ENCODE measurements around the gene RNF19B.

The RNF19B gene

GRCh38 chr1:32900371-32900955, 64.1 kb downstream of the RNF19B start:
- DNase-seq (ENCODE audit: low spot score) = no peak

GRCh38 chr1:32899586-32900296, 64.9 kb downstream of the RNF19B start:
- DNase-seq (ENCODE audit: low spot score) = no peak

GRCh38 chr1:32898958-32899357, 65.7 kb downstream of the RNF19B start:
- no peak for DNase-seq (ENCODE audit: low spot score)

- no peak for DNase-seq (ENCODE audit: low spot score)
These were observed 66.6 kb downstream of the RNF19B start for GRCh38 chr1:32898056-32898455.

DNA sequence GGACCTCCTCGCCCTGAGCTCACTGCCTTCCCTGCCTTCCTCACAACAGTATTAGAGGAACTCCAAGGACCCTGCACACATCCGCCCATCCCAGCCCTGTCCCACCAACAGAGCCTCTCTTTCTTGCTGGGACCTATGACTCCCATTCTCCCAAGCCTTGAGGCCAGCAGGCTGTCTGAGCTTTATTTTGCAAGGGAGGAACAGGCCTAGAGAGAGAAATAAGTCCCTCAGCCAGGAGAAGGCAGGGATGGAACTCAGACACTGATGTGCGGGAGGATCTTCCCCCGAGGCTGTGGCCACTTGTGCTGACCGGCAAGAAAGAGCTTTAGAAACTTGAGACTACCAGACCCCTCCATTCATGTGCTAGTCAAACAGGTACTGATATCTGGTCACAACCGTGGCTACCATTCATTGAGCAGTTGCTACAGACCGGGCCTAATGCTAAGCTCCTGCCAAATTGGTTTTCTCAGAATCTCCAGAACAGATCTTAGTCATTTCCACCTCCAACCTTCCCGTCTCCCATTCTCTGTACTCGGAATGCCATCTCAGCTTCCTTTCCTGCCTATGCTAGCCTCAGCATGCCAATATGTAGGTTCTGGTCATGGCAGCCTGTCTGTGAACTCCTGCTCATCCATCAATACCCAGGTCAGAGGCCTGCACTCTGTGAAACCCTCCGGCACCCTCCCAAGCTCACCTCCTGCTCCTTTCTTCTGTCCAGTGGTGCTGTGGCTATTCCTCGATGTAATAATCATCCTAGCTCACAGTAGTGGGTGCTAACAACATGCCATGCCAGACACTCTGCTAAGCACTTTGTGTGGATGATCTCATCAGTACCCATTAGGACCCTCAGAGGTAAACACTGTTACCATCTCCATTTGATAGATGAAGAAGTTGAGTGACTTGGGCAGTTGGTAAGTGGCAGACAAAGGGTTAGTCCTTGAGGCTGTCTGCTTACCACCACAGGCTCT, 67.2 kb downstream of the RNF19B start:
- no peak for DNase-seq (ENCODE audit: low spot score)

DNA sequence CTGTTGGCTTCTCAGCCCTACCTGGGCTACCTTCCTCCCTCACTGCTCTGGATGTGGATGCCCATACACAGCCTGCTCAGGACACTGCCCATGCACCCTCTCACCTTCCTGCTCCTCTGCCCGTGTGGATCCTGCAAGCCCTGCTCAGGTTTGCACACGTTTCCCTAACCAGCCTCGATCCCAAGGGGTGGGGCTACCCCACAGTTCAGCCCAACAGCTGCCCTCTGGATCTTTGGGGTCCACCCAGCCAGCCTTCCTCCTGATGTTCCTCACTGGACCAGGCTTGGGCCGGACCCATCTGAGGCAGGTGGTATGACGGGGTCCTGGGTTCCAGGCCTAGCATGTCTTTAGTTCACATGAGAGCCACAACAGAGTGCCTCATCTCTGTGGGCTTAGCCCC, 68.2 kb downstream of the RNF19B start:
- no peak for DNase-seq (ENCODE audit: low spot score)

- no peak for DNase-seq (ENCODE audit: low spot score)
These were observed 69.0 kb downstream of the RNF19B start for GRCh38 chr1:32895325-32896215.

DNA sequence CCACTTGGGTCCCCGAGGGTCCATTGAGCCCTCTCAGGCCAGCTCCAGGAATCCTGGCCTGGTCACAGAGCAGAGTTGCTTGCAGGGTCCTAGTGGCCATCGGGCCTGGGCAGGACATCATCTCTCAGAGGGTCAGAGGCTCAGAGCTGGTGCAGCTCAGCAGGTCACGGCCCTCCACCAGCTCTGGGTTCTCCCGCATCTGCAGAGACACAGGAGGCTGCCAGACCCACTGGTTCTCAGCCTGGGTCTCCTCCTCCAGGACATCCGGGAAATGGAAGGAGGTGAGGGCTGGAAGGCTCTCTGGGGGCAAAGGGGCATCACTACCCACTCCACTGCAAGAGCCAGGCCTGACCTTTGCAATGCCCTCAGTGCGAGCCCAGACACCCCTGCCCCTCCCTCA, 69.9 kb downstream of the RNF19B start:
- no peak for DNase-seq (ENCODE audit: low spot score)

GRCh38 chr1:32894019-32894600, 70.5 kb downstream of the RNF19B start:
- no peak for DNase-seq (ENCODE audit: low spot score)

- DNase-seq (ENCODE audit: low spot score) = no peak
These were observed 71.2 kb downstream of the RNF19B start for GRCh38 chr1:32893198-32894018.

DNA sequence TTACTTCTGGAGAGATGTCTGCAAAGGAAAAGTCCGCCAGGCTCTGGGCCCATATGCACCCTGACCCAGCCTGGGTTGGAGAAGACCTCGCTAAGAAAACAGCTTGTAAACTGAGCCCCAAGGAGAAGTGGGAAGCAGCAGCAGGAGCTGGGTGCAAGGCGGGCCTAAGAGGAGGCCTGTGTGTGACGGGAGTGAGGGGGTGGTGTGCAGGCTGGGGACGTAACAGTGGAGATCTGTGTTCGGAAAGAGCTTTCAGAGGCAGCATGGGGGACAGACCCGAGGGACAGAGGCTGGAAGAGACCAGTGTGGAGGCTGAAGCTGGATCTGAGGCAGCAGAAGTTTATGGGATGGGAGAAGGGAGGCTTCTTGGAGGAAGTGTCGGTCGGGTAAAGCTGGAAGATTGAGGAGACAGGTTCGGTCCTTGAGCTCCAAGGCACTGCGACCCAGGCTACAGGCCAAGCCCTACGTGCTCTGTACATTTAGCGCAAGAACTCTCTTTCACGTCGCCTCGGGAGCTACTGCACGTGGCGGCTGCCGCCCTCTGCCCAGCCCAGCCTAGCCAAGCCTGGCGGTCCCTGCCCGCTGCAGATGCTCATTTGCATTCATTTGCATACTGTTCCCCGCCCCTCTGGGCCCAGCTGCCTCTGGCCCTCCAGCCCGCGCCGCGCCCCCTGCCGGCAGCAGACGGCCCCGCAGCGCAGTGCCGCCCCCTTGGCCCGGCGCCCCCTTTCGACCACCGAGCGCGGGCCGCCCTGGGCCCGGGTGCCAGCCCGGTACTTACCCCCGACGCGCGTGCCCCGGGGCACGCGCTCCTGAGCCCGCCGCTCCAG, 72.0 kb downstream of the RNF19B start:
- DNase-seq (ENCODE audit: low spot score) = no peak

DNA sequence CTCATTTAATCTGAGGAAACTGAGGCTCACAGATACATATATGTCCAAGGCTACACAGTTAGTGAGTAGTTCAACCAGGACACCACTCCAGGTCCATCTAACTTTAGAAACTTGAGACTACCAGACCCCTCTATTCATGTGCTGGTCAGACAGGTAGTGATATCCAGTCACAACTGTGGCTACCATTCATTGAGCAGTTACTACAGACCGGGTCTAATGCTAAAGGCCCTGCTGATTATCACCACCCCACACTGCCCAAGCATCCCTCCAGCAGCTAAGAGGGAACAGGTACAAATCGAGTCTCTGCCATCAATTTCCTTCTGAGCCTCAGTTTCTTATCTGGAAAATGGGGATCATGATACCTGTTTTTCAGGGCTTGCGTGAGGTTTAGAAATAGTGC, 73.0 kb downstream of the RNF19B start:
- DNase-seq (ENCODE audit: low spot score) = no peak

DNA sequence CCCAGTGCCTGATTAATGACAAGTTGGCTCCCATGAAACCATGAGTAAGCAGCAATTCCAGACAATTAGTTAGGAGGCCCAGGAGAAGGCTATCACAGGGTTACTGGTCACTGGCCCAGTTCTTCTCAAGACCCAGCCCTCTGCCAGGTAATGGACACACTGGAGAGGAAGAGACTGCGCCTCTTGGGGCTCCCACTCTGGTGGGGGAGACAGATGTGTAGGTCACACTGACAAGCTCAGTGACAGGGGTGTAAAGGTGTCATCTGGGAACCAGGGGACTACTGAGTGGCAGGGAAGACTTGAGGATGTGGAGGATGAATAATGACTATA, 73.4 kb downstream of the RNF19B start:
- DNase-seq (ENCODE audit: low spot score) = no peak

DNA sequence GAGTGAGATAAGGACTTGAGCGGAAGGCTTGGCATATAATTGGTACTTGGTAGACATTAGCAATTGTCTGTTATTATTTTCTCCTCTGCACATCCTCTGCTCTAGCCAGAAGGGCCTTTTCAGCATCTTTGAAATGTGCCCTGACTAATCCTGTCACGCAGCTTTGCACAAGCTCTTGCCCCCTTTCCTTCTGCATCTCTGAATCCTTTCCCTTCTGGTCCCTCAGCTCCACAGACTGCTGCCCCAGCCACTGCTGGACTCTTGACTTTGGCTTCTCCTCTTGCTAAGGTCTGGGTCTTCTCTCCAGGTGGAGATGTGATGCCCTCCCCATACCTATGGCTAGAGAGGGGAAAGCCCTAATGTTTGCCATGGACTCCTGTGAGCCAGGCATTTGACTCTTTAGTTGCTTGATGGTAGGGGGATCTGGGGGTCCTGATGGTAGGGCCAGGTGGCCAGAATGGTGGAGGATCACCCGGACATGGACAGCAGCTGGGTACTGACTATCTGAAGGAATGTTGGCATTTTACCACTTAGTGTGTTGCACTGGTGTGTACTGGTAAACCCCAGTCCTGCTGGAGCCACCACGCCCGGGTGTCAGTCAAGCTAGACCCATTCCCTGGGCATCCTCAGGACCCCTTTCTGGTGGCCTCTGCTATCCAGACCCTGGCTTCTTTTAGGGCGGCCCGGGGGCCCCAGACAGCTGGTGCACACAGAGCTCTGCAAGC, 73.9 kb downstream of the RNF19B start:
- DNase-seq (ENCODE audit: low spot score) = no peak

DNA sequence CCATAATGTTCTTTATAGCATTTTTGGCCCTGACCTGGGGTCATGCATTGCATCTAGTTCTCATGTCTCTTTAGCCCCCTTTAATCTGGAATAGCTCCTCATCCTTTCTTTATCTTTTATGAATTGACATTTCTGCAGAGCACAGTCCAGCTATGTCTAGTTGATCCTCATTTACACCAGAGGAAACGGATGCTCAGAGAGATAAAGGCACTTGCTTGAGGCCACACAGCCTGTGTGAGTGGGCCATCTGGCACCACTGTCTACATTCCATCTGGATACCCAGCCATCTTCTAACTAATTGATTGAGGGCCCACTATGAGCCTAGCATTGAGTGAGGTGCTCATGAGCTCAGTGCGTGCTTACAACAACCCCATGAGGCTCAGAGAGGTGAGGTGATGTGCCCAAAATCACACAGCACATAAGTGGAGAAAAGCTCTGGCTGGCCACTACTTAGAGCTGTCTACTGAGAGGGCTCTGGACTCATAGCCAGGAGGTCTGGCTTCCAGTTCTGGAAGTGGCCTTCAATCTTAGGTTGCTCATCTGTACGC, 74.8 kb downstream of the RNF19B start:
- no peak for DNase-seq (ENCODE audit: low spot score)

DNA sequence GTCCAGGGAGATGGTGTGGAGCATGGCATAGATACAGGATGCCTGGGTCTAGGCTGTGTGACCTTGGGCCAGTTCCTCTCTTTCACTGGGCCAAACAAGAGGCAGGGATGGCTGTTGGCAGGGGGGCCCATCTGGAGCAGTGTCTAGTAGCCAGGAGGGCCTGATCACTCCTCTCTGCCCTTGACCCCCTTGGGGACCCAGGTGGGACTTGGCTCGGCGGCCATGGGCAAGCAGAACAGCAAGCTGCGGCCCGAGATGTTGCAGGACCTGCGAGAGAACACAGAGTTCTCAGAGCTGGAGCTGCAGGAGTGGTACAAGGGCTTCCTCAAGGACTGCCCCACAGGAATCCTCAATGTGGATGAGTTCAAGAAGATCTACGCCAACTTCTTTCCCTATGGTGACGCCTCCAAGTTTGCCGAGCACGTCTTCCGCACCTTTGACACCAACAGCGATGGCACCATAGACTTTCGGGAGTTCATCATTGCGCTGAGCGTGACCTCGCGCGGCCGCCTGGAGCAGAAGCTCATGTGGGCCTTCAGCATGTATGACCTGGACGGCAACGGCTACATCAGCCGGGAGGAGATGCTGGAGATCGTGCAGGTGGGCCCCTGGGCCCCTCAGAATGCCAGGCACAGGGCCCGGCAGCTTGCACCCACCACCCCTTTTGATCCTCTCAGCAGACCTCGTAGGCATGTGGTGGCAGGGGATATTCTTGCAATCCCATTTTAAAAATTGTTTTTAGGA, 75.8 kb downstream of the RNF19B start:
- no peak for DNase-seq (ENCODE audit: low spot score)

- DNase-seq (ENCODE audit: low spot score) = no peak
These were observed 76.5 kb downstream of the RNF19B start for GRCh38 chr1:32888134-32888533.

DNA sequence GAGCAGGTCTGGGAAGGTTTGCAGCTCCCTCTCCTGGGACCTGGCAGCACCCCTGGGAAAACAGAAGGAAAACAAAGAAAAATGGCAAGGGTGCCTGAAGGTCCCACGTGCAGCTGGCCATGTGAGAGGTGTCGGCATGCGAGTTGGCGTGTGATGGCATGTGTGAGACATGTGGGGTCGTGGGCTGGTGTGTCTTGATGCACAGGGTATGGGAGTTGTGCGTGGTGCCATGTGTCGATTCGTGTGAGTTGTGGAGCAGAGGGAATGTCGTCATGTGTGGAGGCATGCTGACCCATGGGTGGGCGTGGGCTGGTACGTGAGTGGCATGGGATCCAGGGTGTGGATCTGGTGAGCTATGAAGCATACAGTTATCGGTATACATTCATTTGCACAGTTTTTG, 77.0 kb downstream of the RNF19B start:
- DNase-seq (ENCODE audit: low spot score) = no peak

All from CD4-positive, alpha-beta T cell treated with Interleukin-15 for 4 hours (primary cell).